GM21529 (cell line): Measurements from ENCODE around the gene B3GAT1.

ENCODE experiments used
- ATAC-seq: cut with Tn5 transposase; IDR thresholded peaks from one replicate; pipeline ENCODE4 v1.9.1; 2021; ENCODE audit not compliant: unreplicated experiment

B3GAT1 gene

DNA sequence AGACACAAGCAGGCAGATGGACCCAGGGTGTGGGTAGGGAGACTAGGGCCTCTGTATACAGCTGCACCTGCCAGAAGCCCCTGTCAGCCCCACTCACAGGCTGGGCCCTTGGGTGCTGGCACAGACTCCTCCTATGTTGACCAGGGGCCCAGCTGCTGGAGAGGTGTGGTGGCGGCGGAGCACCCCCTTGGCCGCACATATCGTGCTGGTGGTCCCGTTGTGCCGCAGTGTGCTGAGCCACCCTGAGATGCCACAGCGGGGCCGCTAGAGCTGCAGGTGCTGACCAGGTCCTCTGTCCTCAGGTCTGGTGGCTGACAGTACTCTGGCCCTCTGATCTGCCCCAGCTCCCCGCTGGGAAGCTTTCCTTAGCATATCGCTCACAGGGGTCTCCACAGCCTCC is 30.2 kb upstream of the B3GAT1 start:
- ATAC-seq, result no peak

DNA sequence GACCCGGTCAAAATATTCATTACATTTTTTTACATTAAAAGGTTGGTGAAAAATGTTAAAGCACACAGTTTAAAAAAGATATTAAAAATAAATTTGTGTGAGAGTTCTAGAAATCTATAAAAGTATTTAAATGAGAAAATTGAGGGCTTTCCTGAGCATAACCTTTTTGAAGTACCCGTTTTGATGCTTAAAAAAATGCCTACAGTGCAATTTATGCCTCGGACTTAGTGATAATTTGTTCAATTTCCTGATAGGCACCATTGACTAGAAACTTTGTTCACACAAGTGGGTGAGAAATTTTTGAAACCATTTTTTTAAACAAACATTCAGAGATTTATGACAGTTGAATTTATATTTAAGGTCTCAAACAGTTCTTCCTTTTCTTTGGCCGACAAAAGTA is 29.7 kb upstream of the B3GAT1 start:
- ATAC-seq, result no peak

DNA sequence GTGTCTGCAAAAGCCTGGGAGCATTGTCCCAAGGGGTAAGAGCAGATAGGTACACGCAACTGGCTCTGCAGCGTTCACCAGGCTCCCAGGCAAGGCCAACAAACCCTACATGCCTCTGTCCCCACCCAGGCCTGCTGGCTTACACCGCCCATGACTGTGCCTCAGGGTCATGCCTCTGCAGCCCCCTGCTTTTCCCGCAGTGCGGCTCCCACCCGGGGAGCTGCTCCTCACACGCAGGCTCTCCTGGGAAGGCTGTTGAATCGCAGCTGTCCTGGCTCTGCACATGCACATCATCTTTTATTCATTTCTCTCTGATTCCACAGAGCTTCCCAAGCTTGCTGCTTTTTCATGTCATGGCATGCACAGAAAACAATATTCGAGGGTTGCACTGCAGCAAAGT is 29.2 kb upstream of the B3GAT1 start:
- no peak for ATAC-seq

DNA sequence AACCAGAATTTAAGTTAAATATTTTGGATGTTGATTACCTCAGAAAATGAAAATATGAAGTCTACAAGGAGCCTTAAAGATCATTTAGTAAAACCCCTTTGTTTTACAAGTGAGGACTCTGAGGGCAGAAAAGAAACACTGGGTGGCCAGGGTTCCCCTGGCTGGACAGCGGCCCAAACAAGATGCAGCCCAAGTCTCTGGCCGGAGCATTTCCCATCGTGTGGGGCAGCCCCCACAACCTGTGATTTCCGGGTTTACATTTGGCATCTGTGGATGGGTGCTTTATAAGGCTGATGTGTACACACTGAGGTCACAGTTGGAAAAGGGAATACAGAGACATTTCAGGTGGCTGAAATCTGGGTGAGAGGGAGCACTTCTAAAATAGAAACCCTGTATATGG is 28.8 kb upstream of the B3GAT1 start:
- no peak for ATAC-seq

DNA sequence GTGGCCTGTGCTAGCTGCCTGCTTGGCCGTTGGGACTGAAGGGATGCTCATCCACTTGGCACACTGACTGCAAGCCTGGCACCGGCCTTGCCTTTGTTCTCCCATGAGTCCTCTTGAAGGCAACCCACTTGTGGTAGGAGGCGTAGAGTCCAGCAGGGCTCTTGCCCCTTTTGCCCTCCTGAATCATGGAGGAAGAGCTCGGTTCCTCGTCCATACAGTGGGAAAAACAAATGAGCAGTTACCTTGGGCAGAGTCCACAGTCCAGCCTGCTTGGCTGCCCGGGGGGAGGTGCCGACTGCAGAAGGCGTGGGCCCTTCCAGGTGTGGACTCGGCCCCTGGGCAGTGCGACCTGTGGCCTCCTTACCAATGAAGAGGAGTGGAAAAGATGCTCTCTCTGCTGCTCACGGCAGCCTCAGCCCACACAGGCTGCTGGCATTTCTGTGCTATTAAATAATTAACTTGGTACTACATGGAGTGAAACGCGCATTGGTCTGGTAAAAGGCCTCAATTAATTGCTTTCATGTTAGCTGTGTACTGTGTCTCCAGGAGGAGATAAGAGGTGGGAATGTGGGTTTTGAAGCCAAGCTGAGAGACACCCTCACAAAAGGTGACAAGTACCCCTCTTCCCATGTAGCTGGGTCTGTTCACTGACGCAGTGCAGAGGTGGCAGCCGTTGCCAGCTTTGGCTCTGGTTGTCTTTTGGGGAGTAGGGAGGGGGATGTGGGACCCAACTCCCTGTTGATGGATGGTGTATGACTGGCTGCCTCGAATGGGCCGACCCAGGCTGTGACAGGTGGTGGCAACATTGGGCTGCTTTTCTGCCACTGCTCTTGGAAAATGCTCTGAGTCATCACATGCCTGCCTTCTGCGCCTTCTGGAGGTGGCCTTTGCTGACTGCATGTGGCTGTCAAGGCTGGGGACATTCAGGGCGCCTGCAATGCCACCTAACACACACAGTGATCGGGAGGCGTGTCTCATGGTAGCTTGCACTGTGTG is 26.8 kb upstream of the B3GAT1 start:
- no peak for ATAC-seq

DNA sequence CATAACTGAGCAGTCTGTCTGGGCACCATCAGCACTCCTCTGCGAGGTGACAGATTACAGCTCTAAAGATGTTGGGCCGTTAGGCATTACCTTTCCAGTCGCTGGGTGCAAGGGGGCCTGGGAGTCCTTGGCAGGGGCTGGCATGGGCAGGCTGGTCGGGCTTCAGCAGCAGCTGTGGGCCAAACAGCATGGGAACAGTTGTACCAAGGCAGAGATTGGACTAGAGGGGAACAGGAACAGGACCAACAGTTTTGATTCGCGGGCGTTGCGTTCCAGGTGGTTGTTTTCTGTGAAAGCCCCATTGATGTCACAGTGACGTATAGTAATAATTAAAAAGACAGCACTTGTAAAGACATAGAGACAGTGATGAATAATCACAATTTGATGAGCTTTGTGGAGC is 25.8 kb upstream of the B3GAT1 start:
- ATAC-seq, result no peak

DNA sequence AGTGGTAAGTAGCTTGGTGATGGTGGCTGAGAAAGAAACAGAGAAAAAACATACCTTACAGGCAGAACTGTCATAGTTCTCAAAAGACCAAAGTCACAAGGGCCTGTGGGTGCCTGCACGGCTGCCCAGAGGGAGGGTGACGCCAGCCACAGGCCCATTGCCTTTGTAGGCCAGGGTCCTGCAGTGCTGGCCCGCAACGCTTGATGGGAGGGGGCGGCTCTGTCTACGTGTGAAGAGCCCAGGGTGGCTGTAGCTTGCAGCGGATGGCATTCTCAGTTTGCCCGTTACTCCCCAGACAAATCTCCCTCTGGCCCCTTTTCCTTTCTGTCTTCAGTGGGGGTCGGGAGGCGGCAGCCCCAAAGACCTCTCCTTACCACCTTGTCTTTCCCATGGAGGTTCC is 24.7 kb upstream of the B3GAT1 start:
- ATAC-seq, result no peak

DNA sequence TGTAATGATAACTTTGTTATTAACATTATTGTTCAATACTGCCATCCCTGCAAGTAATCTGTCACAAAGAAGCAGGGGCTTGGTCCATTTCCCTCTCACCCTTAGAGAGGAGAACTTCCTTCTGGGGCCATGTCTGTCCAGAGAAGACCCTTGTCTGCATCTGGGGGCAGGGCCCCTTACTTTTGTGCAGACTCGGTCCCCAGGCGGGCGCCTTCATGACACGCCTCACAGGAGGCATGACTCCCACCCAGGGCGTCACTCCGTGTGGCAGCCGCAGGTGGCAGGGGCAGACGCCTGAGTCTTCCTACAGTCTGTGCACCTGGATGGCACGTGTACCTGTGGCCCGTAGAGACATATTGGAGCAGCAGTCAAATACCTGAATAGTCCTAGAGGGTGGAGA is 21.8 kb upstream of the B3GAT1 start:
- no peak for ATAC-seq

DNA sequence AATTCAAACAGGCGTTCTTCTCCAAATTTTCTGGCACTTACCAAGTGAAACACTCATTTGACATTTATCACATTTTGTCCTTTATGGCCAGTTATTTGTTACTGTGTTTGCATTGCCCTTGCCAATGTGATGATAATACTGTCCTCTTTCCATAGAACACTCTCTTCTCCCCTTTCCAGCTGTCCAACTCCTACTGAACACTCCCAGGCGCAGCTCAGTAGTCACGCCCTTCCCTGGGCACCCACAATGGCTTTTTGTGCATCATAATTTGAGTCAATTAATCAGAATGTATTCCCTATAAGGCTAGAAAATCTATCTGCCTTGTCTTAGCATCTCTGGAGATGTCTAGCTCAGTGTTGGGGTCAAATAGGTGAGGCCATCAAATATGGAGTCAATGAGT is 21.2 kb upstream of the B3GAT1 start:
- no peak for ATAC-seq

DNA sequence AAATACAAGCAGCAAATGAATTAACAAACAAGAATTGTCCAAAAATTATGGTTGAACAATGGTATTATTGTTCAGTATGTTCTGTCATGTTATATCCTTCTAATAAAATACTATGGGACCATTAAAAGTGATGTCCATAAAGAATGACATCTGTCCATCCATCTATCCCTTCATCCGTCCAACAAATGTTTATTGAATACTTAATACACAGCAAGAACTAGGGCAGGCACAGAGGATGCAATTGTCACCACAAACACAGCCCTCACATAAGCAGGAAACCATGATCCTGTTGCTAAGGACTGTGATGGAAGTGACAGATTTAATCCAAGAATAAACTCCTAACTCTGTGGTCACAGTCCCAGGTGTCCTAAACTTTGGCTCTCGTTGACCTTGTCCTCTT is 20.7 kb upstream of the B3GAT1 start:
- ATAC-seq, result no peak

DNA sequence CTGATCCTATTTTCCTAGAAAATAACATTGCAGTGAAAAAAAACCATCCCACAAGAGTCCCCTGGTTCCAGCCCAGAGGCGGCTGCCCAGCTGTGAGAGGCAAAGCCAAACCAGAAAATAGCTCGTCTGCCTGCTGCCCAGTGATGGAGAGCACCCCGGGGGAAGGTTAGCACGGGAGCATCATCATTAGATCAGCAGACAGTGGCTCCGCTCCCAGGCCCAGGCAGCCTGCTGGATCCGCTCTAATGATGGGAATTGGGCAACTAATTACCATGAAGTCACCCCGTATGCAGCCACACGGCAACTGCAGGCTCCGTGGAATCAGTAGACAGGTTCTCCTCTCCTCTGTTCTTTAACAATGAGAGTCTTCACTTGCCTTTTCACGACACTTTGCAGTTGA is 17.1 kb upstream of the B3GAT1 start:
- no peak for ATAC-seq

DNA sequence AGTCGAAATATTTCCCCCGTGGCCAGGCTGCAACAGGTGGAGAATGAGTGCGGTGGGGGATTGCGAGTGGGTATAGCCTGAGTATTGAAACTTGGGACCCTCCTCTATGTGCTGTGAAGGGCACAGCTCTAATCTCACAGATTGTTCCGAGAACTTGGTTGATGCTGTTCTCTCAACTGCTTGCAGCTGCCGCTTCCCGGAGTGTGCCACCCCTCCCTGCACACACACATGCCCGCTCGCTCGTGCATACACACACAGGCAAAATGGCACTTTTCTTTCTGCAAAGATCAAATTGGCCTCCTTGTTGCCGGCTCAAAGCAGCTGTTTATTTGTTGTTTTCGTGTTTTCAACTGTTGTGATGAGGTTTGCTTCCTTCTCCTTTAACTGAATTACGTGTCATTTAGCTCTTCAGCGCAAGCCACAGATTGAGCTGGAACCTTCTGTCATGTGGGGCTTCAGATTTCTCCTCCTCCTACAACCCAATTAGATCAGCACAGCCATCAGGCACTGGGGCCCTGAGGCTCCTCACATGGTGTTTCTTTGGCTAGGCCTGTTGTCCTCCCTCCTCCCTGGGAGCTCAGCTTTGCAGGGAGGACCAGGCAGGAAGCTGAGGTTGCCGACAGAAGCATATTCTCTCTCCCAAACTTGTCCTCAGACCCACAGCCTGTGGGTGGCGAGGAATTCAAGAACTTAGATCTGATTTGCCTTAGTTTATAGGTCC is 13.9 kb upstream of the B3GAT1 start:
- ATAC-seq, result no peak

DNA sequence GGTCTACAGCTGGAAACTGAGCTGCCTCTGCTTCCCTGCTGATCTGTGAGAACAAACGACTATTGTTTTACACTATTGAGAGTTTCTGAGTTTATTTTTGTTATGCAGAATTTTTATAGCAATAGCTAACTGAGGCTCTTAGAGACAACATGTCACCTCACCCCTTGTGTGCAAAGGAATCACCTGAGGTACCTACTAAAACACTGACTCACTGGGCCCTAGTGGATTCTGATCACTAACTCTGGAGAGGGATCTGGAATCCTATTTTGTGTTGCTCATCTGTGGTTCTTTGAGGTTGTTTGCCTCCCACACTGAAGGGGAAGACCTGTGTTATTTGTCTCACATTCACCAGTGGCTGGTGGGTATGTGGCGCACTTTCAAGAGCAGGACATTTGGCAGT is 13.4 kb upstream of the B3GAT1 start:
- no peak for ATAC-seq

DNA sequence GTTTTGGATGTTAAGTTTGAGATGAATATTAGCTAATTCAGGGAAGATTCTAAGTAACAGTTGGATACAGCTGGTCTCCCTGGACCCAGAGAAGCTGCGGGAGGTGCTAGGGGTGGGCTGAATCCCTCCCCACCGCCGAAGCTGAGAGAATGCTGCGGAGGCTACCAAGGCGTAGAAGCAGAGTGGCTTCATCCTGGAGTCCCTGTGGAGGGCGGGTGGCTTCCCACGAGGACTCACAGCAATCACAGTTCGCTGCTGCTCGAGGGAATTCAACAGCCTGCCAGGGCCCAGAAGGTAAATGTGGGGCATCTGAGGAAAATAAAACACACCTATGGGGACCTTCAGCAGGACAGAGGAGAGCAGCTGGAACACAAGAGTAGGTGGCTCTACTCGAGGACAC is 11.1 kb upstream of the B3GAT1 start:
- no peak for ATAC-seq

DNA sequence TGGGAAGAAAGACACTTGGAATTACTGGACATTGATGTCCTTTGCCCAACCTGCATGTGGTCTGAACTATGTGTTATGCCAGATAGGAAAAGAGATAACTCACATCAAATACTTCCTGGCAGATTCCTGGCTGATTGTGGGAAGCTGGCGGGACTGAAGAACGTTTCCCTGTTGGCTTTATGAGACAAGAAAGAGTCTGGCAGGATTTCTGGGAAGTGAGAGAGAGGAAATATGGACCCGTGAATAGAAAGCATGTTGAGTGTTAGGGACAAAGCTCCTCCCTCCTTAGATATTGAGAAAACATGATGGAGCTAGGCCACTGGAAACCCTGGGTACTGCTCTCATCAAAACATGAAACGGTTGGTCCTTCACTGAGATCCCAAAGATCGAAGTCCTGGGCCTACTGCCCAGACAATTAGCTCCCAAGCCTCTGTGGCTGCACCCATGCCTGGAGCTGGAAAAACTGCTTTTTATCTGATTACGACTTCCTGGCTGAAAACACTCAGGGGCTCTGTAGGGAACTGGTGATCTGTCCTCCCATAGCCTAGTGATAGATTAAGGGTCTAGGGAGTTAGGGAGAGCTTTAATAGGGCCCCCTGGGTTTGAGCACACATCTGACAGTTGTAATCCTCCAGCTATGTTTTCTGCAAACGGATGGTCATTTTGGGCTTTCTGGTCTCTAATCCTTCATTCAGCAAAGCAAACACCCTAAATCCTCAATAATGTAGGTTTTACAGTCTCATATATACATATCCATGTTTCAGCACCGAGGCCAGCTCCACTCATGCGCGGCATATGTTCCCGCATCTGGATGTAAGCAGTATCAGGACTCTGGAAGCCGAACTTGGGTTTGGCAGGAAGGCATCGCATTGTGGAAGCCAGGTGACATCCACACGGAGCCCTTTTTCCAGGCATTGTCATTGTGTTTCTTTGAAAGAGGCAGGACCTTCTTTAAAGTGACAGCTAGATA is 6.1 kb upstream of the B3GAT1 start:
- ATAC-seq, result no peak

DNA sequence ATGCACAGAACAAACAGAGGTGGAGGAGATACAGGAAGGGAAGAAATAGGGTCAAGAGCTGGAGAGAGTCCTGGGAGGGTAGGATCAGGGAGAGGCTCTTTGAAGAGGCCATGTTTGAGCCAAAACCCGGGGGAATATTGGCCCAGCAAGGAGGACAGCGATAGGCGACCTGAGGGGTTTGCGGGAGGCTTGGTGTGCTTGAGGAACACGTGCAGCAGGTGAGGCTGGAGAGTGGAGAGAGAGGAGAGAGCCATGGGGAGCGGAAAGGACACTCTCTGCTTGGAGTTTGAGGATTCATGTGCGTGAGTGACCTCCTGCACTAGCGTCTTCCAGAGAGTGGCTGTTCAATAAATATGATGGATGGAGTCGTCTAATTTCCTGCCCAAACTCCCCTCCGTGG is 4.7 kb upstream of the B3GAT1 start:
- no peak for ATAC-seq

DNA sequence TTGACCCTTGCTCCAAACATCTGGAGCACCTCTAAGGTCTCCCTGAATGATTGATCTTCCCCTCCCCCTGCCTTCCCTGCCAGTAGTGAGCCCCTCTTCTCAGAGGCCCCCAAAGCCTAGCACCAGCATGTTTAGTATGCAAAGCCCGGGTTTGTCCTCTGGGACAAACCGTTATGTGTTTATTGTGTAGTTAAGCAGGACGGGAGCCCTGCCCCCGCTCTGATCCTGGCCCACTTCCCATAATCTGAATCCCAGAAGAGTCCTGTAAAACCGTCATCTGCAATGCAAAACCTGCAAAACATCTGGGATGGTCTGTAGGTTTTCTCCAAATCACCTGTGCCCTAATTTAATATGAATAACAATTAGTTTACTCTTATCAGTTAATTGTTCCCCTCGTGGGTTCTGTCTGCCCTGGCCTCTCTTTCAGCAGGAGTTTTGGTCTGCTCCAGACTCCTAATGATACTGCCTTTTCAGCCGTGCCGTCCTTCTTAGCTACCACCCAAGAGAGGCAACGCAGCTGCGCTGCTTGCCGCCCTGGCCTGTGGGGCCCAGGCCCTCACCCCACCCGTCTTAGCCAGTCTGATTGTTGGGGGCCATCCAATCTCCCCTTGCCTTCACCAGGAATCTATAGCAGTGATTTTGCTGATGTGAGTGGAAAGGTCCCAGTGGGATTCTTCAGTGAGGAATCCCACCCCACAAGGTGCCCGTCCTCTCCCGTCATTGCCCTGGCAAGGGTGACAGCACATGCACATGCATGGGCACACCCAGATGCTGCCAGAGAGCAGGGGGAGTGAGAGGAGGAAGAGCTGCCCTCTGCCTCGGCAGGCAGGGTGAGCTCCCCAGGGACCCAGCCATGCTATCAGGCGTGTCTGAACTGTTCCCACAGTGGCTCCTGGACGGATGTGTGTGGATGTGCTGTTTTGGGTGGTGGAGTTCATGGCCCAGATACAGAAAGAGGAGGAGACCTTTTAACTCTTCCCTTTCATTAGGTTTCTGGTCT is 3.0 kb upstream of the B3GAT1 start:
- no peak for ATAC-seq

DNA sequence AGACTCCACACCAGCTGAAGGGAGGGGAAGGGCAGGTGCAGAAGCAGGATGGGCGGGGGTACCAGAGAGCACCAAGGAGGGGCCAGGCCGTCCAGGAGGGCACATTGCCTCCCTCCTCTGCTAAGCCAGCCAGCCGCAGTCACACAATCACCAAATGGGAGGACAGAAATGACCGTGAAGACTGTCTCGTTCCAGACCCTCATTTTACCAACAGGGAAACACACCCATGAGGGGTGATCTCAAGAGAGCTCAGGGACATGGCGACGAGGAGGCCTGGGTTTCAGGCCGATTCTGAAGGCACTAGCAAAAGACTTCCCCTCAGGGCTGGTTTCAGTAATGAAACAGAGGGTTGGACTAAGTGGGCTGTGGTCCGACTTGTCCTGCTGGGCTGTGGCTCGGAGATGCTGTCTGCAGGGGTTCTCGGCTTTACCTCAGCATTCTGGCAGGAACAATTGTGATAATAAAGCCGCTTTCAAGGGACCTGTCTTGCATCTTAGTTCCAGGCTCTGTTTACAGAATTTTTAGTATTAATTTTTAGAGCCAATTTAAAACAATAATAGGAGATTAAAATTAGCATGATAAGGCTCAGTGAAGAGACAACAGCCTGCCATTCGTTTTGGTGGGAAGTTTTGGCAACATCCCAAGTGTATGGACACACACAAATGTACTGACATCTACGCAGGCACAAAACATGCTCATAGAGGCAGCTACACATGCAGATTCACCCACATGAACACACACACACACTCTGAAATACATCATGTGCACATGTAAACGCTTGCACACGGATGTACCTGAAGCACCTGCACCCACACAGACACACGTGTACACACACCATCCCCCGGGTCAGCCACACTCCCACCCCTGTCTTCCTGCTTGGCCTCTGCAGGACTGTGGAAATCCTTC is 2.0 kb upstream of the B3GAT1 start:
- no peak for ATAC-seq
